GM12874 (cell line): ENCODE results near the gene SPAG4.

Experiments
- CTCF ChIP-seq: IDR thresholded peaks from 2 replicates; pipeline ENCODE4 v1.5.1; 2011; ENCODE audit warnings: low read depth, mild to moderate bottlenecking, control low read depth, low read length, moderate library complexity; ENCODE audit not compliant: insufficient read depth

Gene SPAG4

GRCh38 chr20:35606127-35606526 lies 9.5 kb upstream of the SPAG4 start:
- TF ChIP-seq CTCF = no peak

- TF ChIP-seq CTCF = no peak
Measured at GRCh38 chr20:35607003-35607735, 8.5 kb upstream of the SPAG4 start.

GRCh38 chr20:35610833-35611427 lies 4.7 kb upstream of the SPAG4 start:
- no peak for TF ChIP-seq CTCF

GRCh38 chr20:35611482-35611881 lies 4.1 kb upstream of the SPAG4 start:
- no peak for TF ChIP-seq CTCF

- no peak for TF ChIP-seq CTCF
Measured at GRCh38 chr20:35616465-35617396, 1.1 kb downstream of the SPAG4 start.

- peak; percentile 47 for TF ChIP-seq CTCF
Measured at GRCh38 chr20:35617397-35618262, 2.0 kb downstream of the SPAG4 start.
